HepG2 (cell line): ENCODE measurements around the gene CLDN7. TPM values are rescaled to one million over a fixed set of nuclear protein-coding genes. Genes with fewer than 3 reads are reported as not detected.
A peak's percentile ranks its signal among the peaks of the same experiment; 100 is the strongest.

Source experiments
- ARNT2 ChIP-seq: sonication (generic); formaldehyde crosslinking; IDR thresholded peaks from 2 replicates; pipeline ENCODE4 v1.8.0; 2022; ENCODE audit warnings: mild to moderate bottlenecking, low read depth, missing genetic modification reagents, moderate library complexity
- BRF2 ChIP-seq: sonication (generic); formaldehyde crosslinking; IDR thresholded peaks from 2 replicates; pipeline ENCODE4 v1.8.1; 2022; ENCODE audit warnings: mild to moderate bottlenecking, missing genetic modification reagents
- CENPT ChIP-seq: sonication (generic); formaldehyde crosslinking; IDR thresholded peaks from 2 replicates; pipeline ENCODE4 v1.8.0; 2022; ENCODE audit warnings: low read depth, mild to moderate bottlenecking, moderate library complexity, missing genetic modification reagents
- CHD2 ChIP-seq: IDR thresholded peaks from 2 replicates; pipeline ENCODE4 v1.6.1; 2011; ENCODE audit warnings: low read depth, low read length, improper control_type of control experiment
- FOXP1 ChIP-seq, 2 experiments: fragments of 450-650 bp in 1 of 2; IDR thresholded peaks; 2 replicates each; pipeline ENCODE4 v1.6.1; 2017 to 2018; ENCODE audit warnings: antibody characterized with exemption in 1 of 2
- FUBP1 ChIP-seq: sonication (generic); formaldehyde crosslinking; IDR thresholded peaks from 2 replicates; pipeline ENCODE4 v1.5.1; 2020; ENCODE audit warnings: missing genetic modification reagents, mild to moderate bottlenecking, borderline replicate concordance
- HMGA1 ChIP-seq: sonication (generic); formaldehyde crosslinking; conservative IDR thresholded peaks from 2 replicates; pipeline ENCODE4 v1.4.0; 2020; ENCODE audit warnings: missing genetic modification reagents
- MED8 ChIP-seq: sonication (generic); formaldehyde crosslinking; IDR thresholded peaks from 2 replicates; pipeline ENCODE4 v1.8.1; 2023; ENCODE audit warnings: mild to moderate bottlenecking, missing genetic modification reagents; ENCODE audit not compliant: insufficient replicate concordance
- NFAT5 ChIP-seq: sonication (generic); formaldehyde crosslinking; IDR thresholded peaks from 2 replicates; pipeline ENCODE4 v1.4.0; 2020; ENCODE audit warnings: missing genetic modification reagents
- ZBTB14 ChIP-seq: sonication (generic); formaldehyde crosslinking; IDR thresholded peaks from 2 replicates; pipeline ENCODE4 v1.4.0; 2020; ENCODE audit warnings: missing genetic modification reagents
- ZC3H4 ChIP-seq: sonication (generic); formaldehyde crosslinking; IDR thresholded peaks from 2 replicates; pipeline ENCODE4 v1.4.0; 2020; ENCODE audit warnings: missing genetic modification reagents, borderline replicate concordance
- ZNF670 ChIP-seq: sonication (generic); formaldehyde crosslinking; IDR thresholded peaks from 2 replicates; pipeline ENCODE4 v1.8.0; 2022; ENCODE audit warnings: mild to moderate bottlenecking, missing genetic modification reagents, borderline replicate concordance
- ZNF724P ChIP-seq: sonication (generic); formaldehyde crosslinking; IDR thresholded peaks from 2 replicates; pipeline ENCODE4 v1.8.0; 2022; ENCODE audit warnings: missing genetic modification reagents, borderline replicate concordance
- ZNF782 ChIP-seq: sonication (generic); formaldehyde crosslinking; IDR thresholded peaks from 2 replicates; pipeline ENCODE4 v1.4.0; 2020; ENCODE audit warnings: missing genetic modification reagents, mild to moderate bottlenecking, borderline replicate concordance
- polyA plus RNA-seq, 8 experiments: library from polyadenylated mRNA; depleted of rRNA in 3 of 8; stranded (reverse) in 7 of 8; unstranded in 1 of 8; fragments of >200 nt; fragmentation: Illumina TruSeq in 4 of 8; extraction: Trizol in 4 of 8; gene quantifications; 2 replicates each; pipeline versions ENCODE4 v1.2.1 to v1.2.3, GENCODE V29; 2011 to 2016; ENCODE audit warnings: low read depth in 4 of 8, missing spikeins in 1 of 8, mixed read lengths in 1 of 8; ENCODE audit not compliant: insufficient read depth in 1 of 8
- total RNA-seq, 5 experiments: library from RNA; depleted of rRNA; stranded (reverse); fragments of >200 nt; fragmentation: Illumina TruSeq; extraction: Trizol; gene quantifications; 2 replicates each; pipeline ENCODE4 v1.2.3, GENCODE V29; 2016; ENCODE audit warnings: low read depth in 1 of 5
- TF ChIP-seq, protein P1 (sequence below): sonication (generic); formaldehyde crosslinking; IDR thresholded peaks from 2 replicates; pipeline ENCODE4 v1.8.1; 2023; ENCODE audit warnings: mild to moderate bottlenecking, missing genetic modification reagents

Gene CLDN7
- total and polyA plus RNA-seq, 2 of the 13 experiments (the other 11 are each of a cell fraction or from before 2014, with no cell fraction given) = not detected

DNA sequence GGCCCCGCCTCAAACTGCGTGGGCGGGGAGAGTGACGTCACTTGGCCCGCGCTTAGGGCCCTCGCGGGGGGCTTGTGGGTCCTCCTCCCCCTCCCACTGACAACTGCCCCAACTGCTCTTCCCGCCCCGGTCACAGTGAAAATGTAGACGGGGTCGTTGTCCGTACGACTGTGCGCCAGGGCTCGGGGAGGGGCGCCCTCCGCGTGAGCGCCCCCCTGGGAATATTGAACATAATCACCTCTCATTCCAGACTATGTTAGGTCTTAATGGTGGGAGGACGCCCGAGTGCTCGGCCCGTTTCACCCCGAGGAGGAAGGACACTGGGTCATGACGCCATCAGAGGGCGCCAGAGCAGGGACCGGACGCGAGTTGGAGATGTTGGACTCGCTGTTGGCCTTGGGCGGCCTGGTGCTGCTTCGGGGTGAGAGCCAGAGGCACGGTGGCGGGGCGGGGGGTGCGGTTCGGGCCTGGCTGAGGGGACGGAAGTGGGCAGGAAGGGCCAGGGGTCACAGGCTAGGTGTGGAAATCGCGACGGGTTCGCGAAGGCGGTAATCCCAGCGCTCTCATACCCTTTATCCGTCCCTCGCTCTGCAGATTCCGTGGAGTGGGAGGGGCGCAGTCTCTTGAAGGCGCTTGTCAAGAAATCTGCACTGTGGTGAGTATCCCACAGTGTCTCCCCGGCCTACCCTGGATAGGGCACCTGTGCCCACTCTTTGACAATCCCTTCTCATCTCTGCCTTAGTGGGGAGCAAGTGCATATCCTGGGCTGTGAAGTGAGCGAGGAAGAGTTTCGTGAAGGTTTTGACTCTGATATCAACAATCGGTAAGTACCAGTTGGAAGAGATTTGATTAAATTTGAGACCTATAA lies 9.9 kb downstream of the CLDN7 start, which contains the start of gene ELP5 (continued):
- no peak for TF ChIP-seq ZC3H4
- TF ChIP-seq HMGA1 (CRISPR knock-in tag) = no peak
- TF ChIP-seq, protein P1, sequence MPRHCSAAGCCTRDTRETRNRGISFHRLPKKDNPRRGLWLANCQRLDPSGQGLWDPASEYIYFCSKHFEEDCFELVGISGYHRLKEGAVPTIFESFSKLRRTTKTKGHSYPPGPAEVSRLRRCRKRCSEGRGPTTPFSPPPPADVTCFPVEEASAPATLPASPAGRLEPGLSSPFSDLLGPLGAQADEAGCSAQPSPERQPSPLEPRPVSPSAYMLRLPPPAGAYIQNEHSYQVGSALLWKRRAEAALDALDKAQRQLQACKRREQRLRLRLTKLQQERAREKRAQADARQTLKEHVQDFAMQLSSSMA (CRISPR knock-in tag) = no peak
- TF ChIP-seq CHD2 = 0 out of 2 replicates have a peak, but pooled peaks have one; percentile 11
- no peak; the same call in 1 of the 2 replicates for TF ChIP-seq ZBTB14 (CRISPR knock-in tag)
- TF ChIP-seq ARNT2 (CRISPR knock-in tag) = peak; percentile 73; the same call in 1 of the 2 replicates
- peak; percentile 61 for TF ChIP-seq MED8 (CRISPR knock-in tag)
- TF ChIP-seq ZNF670 (CRISPR knock-in tag) = peak; percentile 71; the same call in 1 of the 2 replicates
- no peak for TF ChIP-seq ZNF724P (CRISPR knock-in tag)
- no peak for TF ChIP-seq NFAT5 (CRISPR knock-in tag)
- 0 out of 2 replicates have a peak, but pooled peaks have one; percentile 30 for TF ChIP-seq BRF2
- no peak; the same call in 1 of the 2 replicates for TF ChIP-seq ZNF782 (CRISPR knock-in tag)
- 0 out of 2 replicates have a peak, but pooled peaks have one; percentile 85 for TF ChIP-seq CENPT (CRISPR knock-in tag)
- no peak for TF ChIP-seq FOXP1 (IDR thresholded peaks at IDR 0.05)
- peak; percentile 22; the same call in 1 of the 2 replicates for TF ChIP-seq FOXP1 (CRISPR knock-in tag; IDR thresholded peaks at IDR 0.05)
- TF ChIP-seq FUBP1 = no peak
